Activated CD4-positive, alpha-beta T cell treated with anti-CD3 and anti-CD28 coated beads, Interleukin-2, Interleukin-6, amounts not matched to agents 100 ng/mL and 50 ng/mL, durations not matched to agents 16 hours and 8 hours (primary cell): ENCODE data around the gene VTI1A.

ENCODE experiments used
- DNase-seq: peaks from one replicate; pipeline ENCODE4 v3.0.0-alpha.2; 2020

VTI1A gene

GRCh38 chr10:112817981-112818777 is 371.2 kb downstream of the VTI1A start:
- DNase-seq, result no peak

DNA sequence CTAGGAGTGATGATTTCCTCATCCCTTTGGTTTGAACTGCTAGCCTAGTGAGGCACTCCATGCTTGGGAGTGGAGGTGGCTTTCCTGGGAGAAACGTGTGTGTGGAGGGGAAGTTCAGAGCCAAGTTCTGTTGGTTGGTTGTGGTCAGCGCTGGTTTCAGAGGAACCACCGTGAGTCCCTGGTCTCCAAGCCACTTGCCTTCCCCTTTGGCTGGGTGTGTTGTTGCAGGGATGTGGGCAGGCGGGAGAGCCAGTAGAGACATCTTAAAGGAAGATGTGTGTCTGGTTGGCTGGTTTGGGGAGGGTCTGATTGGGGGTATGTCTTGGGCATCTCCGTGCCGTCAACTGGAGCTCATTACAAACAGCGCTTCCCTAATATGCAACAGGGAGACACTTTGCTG is 372.2 kb downstream of the VTI1A start:
- no peak for DNase-seq

- no peak for DNase-seq
These were observed 373.3 kb downstream of the VTI1A start for GRCh38 chr10:112820320-112820719.

GRCh38 chr10:112821038-112821437 is 374.0 kb downstream of the VTI1A start:
- DNase-seq, result no peak

GRCh38 chr10:112821663-112822062 is 374.6 kb downstream of the VTI1A start:
- DNase-seq, result no peak

DNA sequence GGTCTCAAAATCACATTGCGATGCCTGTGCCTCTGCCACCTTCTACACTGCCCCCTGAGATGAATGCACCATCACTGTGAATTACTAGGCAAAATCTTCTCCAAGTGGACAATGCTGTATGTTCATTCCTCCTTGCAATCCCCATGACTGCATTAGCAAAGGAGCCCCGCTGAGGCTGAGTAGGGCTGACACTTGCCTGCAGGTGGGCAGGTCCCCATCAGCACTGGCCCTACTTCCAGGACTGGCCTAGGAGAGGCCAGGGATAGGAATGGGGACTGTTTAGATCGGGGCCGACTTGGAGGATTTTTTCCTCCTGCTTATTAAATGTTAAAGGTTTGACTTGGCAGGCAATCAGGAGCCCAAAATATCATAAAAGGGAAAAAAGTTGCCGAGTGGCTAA is 376.0 kb downstream of the VTI1A start:
- no peak for DNase-seq

- DNase-seq, result no peak
These were observed 376.6 kb downstream of the VTI1A start for GRCh38 chr10:112823604-112824003.

GRCh38 chr10:112826018-112826697 is 379.1 kb downstream of the VTI1A start:
- DNase-seq, result no peak

DNA sequence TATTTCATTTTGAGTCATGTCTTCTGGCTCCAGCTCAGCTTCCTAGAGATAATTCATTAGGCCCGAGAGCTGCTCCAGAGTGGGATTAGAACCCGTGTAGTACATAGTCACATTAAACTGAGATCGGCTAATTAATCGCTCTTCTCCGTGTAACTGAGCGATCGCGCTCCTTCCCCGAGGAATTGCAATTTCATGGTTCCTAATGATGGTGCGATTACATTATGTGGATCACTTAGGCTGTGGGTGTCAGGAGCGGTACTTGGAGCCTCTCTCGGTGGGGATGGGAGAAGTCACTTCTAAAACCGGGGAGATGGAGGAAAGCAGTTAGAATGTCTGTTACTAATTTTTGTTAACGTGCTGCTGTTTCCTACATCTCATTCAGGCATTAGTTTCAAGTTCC is 380.1 kb downstream of the VTI1A start:
- DNase-seq, result no peak

GRCh38 chr10:112827951-112828350 is 380.9 kb downstream of the VTI1A start:
- DNase-seq, result no peak

- no peak for DNase-seq
These were observed 384.8 kb downstream of the VTI1A start for GRCh38 chr10:112831859-112832258.

- DNase-seq, result no peak
These were observed 385.4 kb downstream of the VTI1A start for GRCh38 chr10:112832361-112832878.

- DNase-seq, result no peak
These were observed 385.9 kb downstream of the VTI1A start for GRCh38 chr10:112832959-112833358.

GRCh38 chr10:112834751-112835181 is 387.8 kb downstream of the VTI1A start:
- DNase-seq, result no peak

GRCh38 chr10:112835217-112835715 is 388.3 kb downstream of the VTI1A start:
- DNase-seq, result no peak

- no peak for DNase-seq
These were observed 389.0 kb downstream of the VTI1A start for GRCh38 chr10:112835944-112836451.

DNA sequence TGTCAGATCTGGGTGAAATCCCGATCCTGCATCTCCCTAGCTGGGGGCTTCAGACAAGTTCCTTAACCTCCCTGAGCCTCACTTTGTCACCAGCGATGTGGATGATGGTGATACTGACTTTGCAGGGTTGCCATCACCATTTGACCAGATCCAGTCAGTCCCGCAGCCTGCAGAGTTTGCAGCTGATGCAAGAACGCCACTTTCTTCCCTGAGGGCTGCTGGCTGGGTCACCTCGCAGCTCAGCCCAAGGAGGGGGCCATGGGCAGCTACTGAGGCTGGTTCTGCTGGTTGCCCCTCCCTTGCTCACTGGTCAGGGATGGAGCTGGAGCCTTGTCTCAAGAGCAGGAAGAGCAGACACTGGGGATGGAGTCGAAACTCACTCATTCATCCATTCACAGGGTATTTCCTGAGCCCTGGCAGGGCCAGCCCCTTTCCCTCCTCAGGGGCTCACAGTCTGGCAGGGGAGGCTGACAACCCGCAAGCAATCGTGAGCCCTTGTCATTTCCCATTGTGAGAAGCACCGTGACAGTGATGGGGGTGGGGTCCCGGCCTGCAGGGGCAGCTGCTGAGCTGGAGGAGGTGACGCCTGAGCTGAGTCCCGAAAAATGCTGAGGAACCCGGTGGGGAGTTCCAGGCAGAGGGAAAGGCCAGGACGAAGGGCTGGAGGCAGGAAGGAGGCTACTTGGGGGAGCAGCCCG is 391.9 kb downstream of the VTI1A start:
- no peak for DNase-seq

GRCh38 chr10:112839928-112840654 is 393.1 kb downstream of the VTI1A start:
- DNase-seq, result no peak

GRCh38 chr10:112841549-112841948 is 394.5 kb downstream of the VTI1A start:
- no peak for DNase-seq

DNA sequence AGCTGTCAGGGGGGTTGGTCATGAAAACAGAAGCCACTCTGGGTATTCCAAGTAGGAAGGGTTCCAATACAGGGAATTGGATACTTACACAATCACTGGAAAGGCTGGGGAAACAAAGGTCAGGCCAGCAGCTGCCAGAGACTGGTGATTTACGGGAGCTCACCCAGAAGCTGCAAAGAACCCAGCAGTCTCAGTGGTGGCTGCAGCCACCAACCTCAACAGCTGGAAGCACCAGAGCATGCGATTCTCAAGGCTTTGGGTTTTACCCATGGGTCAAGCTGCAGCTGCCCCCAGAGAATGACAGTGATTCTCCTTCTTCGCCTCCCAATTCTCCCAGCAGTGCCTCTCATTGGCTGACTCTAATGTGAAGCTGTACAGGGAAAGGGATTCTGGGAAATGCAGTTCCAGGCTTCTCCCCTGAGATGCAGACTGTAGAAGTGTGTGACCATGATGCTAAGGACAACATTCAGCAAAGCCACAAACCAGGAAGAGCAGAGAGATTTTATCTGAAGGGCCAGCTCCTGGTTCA is 395.9 kb downstream of the VTI1A start:
- no peak for DNase-seq

- DNase-seq, result no peak
These were observed 396.6 kb downstream of the VTI1A start for GRCh38 chr10:112843623-112844022.
